Tibial nerve (tissue), 4 donors: Measurements from ENCODE around the gene RPP14.
"Not testable (repeated sequence)": the region's sequence is repeated elsewhere in the genome, so short reads cannot be mapped to it uniquely, and the experiment has no call there.

ENCODE experiments used
- EP300 ChIP-seq, 2 donors: sonication (generic); formaldehyde crosslinking; IDR thresholded peaks; one replicate each; pipeline ENCODE4 v1.6.1; 2017; ENCODE audit warnings: antibody characterized with exemption in 2 of 2, mild to moderate bottlenecking in 1 of 2
- POLR2A ChIP-seq, 2 donors: fragments of 450-650 bp; IDR thresholded peaks; one replicate each; pipeline ENCODE4 v1.6.1; 2017; ENCODE audit warnings: antibody characterized with exemption in 2 of 2, mild to moderate bottlenecking in 2 of 2, moderate library complexity in 2 of 2
- TF ChIP-seq, protein P1 (sequence below), 5 experiments: fragments of 200-600 bp in 3 of 5; fragments of 450-650 bp in 2 of 5; sonication (generic) in 3 of 5; IDR thresholded peaks; one replicate each; pipeline ENCODE4 v1.5.1; 2016 to 2019; ENCODE audit warnings: antibody characterized with exemption in 5 of 5, mild to moderate bottlenecking in 3 of 5, moderate library complexity in 2 of 5

DNA sequence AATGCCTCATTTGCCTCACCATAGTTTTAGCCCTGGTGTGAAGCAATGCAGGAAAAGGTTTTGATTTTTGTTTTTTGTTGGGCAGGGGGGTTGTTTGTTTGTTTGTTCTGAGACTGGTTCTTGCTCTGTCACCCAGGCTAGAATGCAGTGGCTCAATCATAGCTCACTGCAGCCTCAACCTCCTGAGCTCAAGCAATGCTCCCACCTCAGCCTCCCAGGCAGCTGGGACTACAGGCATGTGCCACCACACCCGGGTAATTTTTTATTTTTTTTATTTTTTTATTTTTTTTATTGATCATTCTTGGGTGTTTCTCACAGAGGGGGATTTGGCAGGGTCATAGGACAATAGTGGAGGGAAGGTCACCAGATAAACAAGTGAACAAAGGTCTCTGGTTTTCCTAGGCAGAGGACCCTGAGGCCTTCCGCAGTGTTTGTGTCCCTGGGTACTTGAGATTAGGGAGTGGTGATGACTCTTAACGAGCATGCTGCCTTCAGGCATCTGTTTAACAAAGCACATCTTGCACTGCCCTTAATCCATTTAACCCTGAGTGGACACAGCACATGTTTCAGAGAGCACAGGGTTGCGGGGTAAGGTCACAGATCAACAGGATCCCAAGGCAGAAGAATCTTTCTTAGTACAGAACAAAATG lies 17.0 kb upstream of the RPP14 start:
- not testable (repeated sequence) for TF ChIP-seq POLR2A, EP300 (IDR thresholded peaks at IDR 0.05)
- TF ChIP-seq, protein P1, sequence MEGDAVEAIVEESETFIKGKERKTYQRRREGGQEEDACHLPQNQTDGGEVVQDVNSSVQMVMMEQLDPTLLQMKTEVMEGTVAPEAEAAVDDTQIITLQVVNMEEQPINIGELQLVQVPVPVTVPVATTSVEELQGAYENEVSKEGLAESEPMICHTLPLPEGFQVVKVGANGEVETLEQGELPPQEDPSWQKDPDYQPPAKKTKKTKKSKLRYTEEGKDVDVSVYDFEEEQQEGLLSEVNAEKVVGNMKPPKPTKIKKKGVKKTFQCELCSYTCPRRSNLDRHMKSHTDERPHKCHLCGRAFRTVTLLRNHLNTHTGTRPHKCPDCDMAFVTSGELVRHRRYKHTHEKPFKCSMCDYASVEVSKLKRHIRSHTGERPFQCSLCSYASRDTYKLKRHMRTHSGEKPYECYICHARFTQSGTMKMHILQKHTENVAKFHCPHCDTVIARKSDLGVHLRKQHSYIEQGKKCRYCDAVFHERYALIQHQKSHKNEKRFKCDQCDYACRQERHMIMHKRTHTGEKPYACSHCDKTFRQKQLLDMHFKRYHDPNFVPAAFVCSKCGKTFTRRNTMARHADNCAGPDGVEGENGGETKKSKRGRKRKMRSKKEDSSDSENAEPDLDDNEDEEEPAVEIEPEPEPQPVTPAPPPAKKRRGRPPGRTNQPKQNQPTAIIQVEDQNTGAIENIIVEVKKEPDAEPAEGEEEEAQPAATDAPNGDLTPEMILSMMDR (IDR thresholded peaks at IDR 0.05), result not testable (repeated sequence)
